GM21381 (cell line): ENCODE data around the gene SPRYD3.
"Not testable (repeated sequence)": the region's sequence is repeated elsewhere in the genome, so short reads cannot be mapped to it uniquely, and the experiment has no call there.

Experiments used
- ATAC-seq: cut with Tn5 transposase; IDR thresholded peaks from one replicate; pipeline ENCODE4 v1.9.1; 2021; ENCODE audit warnings: mild to moderate bottlenecking, moderate library complexity; ENCODE audit not compliant: unreplicated experiment

SPRYD3 gene

GRCh38 chr12:53033832-53034231 is 45.4 kb downstream of the SPRYD3 start:
- ATAC-seq, result not testable (repeated sequence)

- ATAC-seq, result no peak
Observed at GRCh38 chr12:53031616-53032015, 47.6 kb downstream of the SPRYD3 start.

- ATAC-seq, result not testable (repeated sequence)
Observed at GRCh38 chr12:53027014-53027413, 52.2 kb downstream of the SPRYD3 start.

GRCh38 chr12:53025250-53025649 is 53.9 kb downstream of the SPRYD3 start:
- ATAC-seq, result no peak

GRCh38 chr12:53014709-53015108 is 64.5 kb downstream of the SPRYD3 start:
- no peak for ATAC-seq
